Activated T-cell treated with anti-CD3 and anti-CD28 coated beads for 1 hour (primary cell): ENCODE results near the gene MRPL42.

ENCODE experiments used
- DNase-seq: peaks from one replicate; pipeline ENCODE4 v3.0.0-alpha.2; 2020; ENCODE audit warnings: low read depth

MRPL42 gene

DNA sequence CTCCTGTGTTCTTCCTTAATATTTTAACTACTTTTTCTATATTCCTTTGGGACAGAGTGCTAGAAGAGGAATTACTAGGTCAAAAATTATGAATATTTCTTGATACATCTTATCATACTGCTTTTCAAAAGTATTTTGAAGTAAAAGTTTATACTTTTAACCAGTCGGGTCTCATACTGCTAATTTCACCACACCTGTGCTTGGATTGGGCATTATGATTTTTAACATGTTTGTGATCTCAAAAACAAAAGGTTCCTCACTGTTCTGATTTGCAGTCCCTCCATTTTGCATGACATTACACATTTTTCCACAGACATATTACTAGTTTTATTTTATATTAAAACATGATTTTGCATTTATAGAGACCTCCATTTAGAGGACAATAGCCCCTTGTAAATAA is 32.9 kb downstream of the MRPL42 start:
- DNase-seq, result no peak

GRCh38 chr12:93500667-93501066 is 33.4 kb downstream of the MRPL42 start:
- no peak for DNase-seq

GRCh38 chr12:93502802-93503623 is 35.7 kb downstream of the MRPL42 start:
- DNase-seq, result peak; percentile 60

DNA sequence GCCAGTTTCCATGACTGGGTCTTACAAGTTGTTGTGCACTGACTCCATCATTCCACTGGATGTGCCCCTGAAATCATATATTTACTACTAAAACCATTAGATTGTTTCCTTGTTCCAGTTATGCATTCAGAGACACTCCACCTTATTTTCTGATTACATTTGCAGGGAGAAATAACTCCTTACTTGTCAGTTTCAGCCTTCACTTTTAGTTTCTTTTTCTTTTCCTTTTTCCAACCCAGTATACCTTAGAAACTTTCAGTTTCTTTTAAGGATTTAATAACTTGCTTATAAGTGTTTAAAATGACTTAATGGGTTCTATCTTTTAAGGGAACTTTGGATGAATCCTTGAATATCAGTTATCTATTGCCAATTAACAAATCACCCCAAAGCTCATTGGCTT is 39.9 kb downstream of the MRPL42 start:
- no peak for DNase-seq

- DNase-seq, result no peak
Measured at GRCh38 chr12:93509506-93509905, 42.2 kb downstream of the MRPL42 start.

- DNase-seq, result no peak
Measured at GRCh38 chr12:93514853-93515252, 47.5 kb downstream of the MRPL42 start.

DNA sequence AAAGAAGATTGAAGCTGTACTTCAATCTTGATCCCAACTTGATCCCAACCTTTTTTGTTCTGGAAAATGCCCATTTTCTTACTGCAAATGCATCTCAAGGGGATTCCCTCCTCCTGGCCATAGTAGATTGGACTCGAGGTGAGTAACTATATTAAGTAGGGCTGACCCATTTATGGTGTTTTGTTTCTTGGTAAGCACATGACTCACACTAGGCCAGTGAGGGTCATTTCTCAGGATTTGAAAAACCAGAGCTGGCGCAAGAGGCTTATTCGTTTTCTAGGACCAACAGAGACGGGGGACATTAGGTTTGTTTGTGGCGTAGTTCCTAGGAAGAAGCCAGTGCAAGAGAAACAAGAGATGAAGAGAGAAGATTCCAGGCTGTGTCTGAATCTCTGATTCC is 51.4 kb downstream of the MRPL42 start:
- no peak for DNase-seq

GRCh38 chr12:93519859-93520258 is 52.5 kb downstream of the MRPL42 start:
- DNase-seq, result no peak

GRCh38 chr12:93520454-93520853 is 53.1 kb downstream of the MRPL42 start:
- DNase-seq, result no peak

DNA sequence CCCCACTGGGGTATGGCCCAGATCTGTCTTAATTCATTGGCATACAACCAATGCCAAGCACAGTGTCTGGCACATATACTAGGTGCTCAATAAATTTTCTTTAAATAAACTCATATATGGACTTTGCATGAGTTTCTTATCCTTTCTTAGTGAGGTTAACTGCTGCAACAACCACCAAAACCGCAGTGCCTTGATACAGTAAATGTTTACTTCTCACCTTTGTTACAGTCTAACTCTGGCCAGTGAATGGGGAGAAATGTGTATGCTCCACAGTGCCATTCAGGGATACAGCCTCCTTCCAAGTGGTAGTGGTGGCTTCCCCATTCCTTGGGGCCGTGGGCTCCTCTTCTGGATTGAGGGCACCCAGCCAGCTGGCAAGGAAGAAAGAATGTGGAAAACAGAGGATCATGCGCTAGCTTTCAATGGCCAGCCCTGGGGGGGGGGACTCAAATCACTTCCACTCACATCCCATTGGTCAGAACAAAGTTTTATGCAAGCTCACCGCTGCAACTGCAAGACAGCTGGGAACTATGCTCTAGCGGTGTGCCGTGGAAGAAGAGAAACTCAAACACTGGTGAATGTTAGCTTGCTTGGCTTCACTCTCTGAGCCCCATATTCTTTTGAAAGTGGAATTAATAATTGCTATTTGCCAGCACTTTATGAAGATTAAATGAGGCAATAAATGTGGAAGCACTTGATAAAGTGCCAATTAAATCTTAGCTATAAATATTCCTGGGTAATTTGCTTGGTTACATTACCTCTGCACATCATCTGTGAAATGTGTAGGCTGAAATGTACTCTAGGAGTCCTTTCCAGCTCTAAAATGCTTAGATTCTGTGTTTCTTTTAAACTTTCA is 54.1 kb downstream of the MRPL42 start:
- DNase-seq, result no peak

GRCh38 chr12:93524386-93525133 is 57.2 kb downstream of the MRPL42 start:
- no peak for DNase-seq

DNA sequence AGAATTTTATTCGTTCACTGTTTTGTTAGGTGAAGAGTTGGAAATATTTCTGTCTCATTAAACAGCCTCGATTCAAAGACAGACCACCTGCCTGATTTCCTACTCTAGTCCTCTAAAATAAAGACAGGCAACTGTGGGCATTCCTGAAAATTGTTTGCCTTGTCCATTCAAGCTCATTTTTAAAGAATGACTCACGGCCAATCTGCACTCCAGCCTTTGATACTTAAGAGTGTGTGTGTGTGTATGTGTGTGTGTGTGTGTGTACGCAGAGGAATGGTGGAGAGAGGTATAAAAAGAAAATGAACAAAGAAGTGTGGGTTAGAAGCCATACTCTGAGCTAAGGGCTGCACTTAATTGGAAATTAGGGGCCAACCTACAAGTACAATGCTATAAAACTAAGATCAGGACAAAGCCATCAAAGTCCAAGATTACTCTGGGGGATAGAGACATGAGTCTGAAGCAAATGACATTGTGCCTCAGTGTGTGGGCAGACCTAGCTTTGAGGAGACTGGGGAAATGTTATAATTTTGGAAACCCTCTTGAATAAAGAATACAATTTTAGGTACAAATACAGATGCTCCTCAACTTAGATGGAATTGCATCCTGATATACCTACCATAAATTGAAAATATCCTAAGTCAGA is 59.6 kb downstream of the MRPL42 start:
- DNase-seq, result no peak

- DNase-seq, result no peak
Measured at GRCh38 chr12:93530358-93530757, 63.0 kb downstream of the MRPL42 start.

DNA sequence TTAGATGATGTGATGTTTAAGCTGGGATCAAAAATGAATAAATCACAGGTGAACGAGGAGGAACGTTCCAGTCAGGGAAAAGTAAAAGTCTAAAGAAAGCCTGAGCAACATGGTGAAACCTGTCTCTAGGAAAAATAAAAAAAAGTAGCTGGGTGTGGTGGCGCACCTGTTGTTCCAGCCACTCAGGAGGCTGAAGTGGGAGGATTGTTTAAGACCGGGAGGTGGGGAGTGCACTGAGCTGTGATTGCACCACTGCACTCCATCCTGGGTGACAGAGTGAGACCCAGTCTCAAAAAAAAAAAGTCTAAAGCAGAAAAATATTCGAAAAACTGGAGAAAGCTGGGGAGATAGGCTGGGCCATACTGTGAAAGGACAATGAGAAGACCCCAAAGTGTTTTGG is 66.0 kb downstream of the MRPL42 start:
- no peak for DNase-seq

- DNase-seq, result no peak
Measured at GRCh38 chr12:93536111-93536765, 68.9 kb downstream of the MRPL42 start.

- DNase-seq, result no peak
Measured at GRCh38 chr12:93536766-93537488, 69.6 kb downstream of the MRPL42 start.

- DNase-seq, result no peak
Measured at GRCh38 chr12:93537769-93538168, 70.5 kb downstream of the MRPL42 start.

DNA sequence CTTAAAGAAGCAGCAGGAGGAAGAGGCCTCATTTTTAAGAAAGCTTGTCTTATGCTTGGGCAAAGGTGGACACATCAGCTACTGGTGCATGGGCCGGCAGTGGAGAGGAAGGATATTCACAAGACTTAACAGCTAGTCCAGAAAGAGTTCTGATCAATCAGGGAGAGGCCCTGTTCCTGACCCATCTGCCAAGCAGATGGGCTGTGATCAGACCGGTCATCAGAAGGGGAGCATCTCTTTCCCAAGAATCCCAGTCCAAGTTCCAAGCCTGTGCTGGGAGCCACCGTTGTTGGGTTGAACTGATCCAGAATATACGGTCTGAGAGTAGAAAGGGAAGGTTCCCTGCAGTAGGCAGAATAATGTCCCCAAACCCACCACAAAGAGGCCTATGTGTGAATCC is 72.5 kb downstream of the MRPL42 start:
- DNase-seq, result no peak

- no peak for DNase-seq
Measured at GRCh38 chr12:93540466-93540865, 73.2 kb downstream of the MRPL42 start.

GRCh38 chr12:93541578-93542225 is 74.4 kb downstream of the MRPL42 start:
- DNase-seq, result no peak
